PC-3 (cell line): ENCODE measurements around the gene ITSN1. TPM values are rescaled to one million over a fixed set of nuclear protein-coding genes. Genes with fewer than 3 reads are reported as not detected.

ENCODE experiments used
- ATAC-seq: fragments of 200-7000 bp; cut with Tn5 transposase; 2 replicates; pipeline ENCODE4 v1.9.1; 2020; ENCODE audit warnings: mild to moderate bottlenecking, moderate library complexity
- BruUV-seq: library from RNA; stranded (reverse); fragments of 400-500 nt; replicated peaks from 2 replicates; lab custom pipeline; 2021; lab: Mats Ljungman, UMichigan
- CTCF ChIA-PET: fragments of 300-600 bp; sonication (Branson Sonifier 250); formaldehyde crosslinking; loops from one replicate; lab custom pipeline; 2022; ENCODE audit warnings: antibody characterized with exemption; lab: Charles Lee
- POLR2A ChIA-PET: fragments of 300-600 bp; sonication (Branson Sonifier 250); formaldehyde crosslinking; loops from one replicate; lab custom pipeline; 2022; ENCODE audit warnings: antibody characterized with exemption; ENCODE audit not compliant: unreplicated experiment; lab: Charles Lee
- DNase-seq: peaks from one replicate; pipeline ENCODE4 v3.0.0-alpha.2; 2015
- H2AFZ ChIP-seq: fragments of 300-600 bp; sonication (generic); 2 replicates; pipeline ENCODE4 v1.6.0; 2016; ENCODE audit warnings: antibody characterized with exemption, low read length
- H3F3A ChIP-seq: fragments of 300-600 bp; sonication (generic); one replicate; pipeline ENCODE4 v1.6.0; 2017; ENCODE audit warnings: antibody characterized with exemption, low read length, control low read depth, mild to moderate bottlenecking; ENCODE audit not compliant: unreplicated experiment
- H3K27ac ChIP-seq: fragments of 300-600 bp; sonication (generic); 2 replicates; pipeline ENCODE4 v1.5.1; 2016; ENCODE audit warnings: mild to moderate bottlenecking, low read length
- H3K27me3 ChIP-seq: fragments of 300-600 bp; sonication (generic); 2 replicates; pipeline ENCODE4 v1.6.1; 2016; ENCODE audit warnings: low read length, mixed read lengths
- H3K36me3 ChIP-seq: fragments of 300-600 bp; sonication (generic); 2 replicates; pipeline ENCODE4 v1.6.1; 2016; ENCODE audit warnings: low read depth, mixed run types, low read length, mixed read lengths
- H3K4me1 ChIP-seq: fragments of 300-600 bp; sonication (generic); 2 replicates; pipeline ENCODE4 v1.5.1; 2016; ENCODE audit warnings: low read length; ENCODE audit not compliant: insufficient read depth
- H3K4me2 ChIP-seq: fragments of 300-600 bp; sonication (generic); 2 replicates; pipeline ENCODE4 v1.6.0; 2016; ENCODE audit warnings: low read length
- H3K4me3 ChIP-seq: fragments of 300-600 bp; sonication (generic); 2 replicates; pipeline ENCODE4 v1.5.1; 2016; ENCODE audit warnings: mild to moderate bottlenecking, low read length, mixed read lengths
- H3K79me2 ChIP-seq: fragments of 300-600 bp; sonication (generic); 2 replicates; pipeline ENCODE4 v1.6.1; 2017; ENCODE audit warnings: low read length, mixed read lengths
- H3K9ac ChIP-seq: fragments of 300-600 bp; sonication (generic); 2 replicates; pipeline ENCODE4 v1.6.0; 2016; ENCODE audit warnings: mild to moderate bottlenecking, low read length
- H3K9me2 ChIP-seq: fragments of 300-600 bp; sonication (generic); replicated peaks from 2 replicates; pipeline ENCODE4 v1.6.1; 2016; ENCODE audit warnings: mixed run types, low read length, mixed read lengths
- H3K9me3 ChIP-seq: fragments of 300-600 bp; sonication (generic); 2 replicates; pipeline ENCODE4 v1.6.1; 2016; ENCODE audit warnings: low read length, mixed read lengths
- H4K20me1 ChIP-seq: fragments of 300-600 bp; sonication (generic); 2 replicates; pipeline ENCODE4 v1.6.1; 2016; ENCODE audit warnings: low read length, mixed read lengths
- EZH2 ChIP-seq: fragments of 300-600 bp; sonication (generic); IDR thresholded peaks from one replicate; pipeline ENCODE4 v1.6.1; 2017; ENCODE audit warnings: antibody characterized with exemption, mild to moderate bottlenecking, low read length; ENCODE audit not compliant: unreplicated experiment
- EZH2phosphoT487 ChIP-seq: fragments of 300-600 bp; sonication (generic); IDR thresholded peaks from 2 replicates; pipeline ENCODE4 v1.6.1; 2018; ENCODE audit warnings: mild to moderate bottlenecking, antibody characterized with exemption, low read length, borderline replicate concordance
- intact Hi-C: fragments of 100-400 bp; cut with micrococcal nuclease; formaldehyde crosslinking; loops from 2 replicates; pipeline ENCODE4 v1.9.0; 2023
- total RNA-seq: library from RNA; depleted of rRNA; stranded (reverse); fragments of >200 nt; gene quantifications from 2 replicates; pipeline ENCODE4 v1.2.3, GENCODE V29; 2014
- TF ChIP-seq, protein P1 (sequence below): fragments of 300-600 bp; sonication (generic); conservative IDR thresholded peaks from 2 replicates; pipeline ENCODE4 v1.5.1; 2017; ENCODE audit warnings: antibody characterized with exemption, low read depth, mild to moderate bottlenecking, low read length

ITSN1 gene
- total RNA-seq, 1 experiment from 2014 or later = 45.6 TPM

DNA sequence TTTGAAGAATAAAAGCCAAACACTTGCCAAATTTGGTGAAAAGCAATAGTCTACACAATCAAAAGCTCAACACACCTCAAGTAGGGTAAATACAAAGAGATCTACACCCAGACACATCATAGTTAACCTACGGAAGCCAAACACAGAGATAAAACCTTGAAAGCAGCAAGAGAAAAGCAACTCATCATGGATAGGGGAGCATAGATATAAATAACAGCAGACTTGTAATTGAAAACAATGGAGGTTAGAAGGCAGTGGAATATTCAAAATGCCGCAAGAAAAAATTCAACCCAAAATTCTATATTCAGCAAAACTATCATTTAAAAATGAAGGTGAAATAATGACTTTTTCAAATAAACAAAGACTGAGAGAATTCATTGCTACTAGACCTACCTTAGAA lies 105.1 kb downstream of the ITSN1 start:
- intact Hi-C loops = no loop called here
- DNase-seq = no peak
- Histone ChIP-seq H3K9me2 (no peaks in the 10 kb centered on the region), H4K20me1 (no peaks in the 10 kb centered on the region), H3F3A (no peaks in the 10 kb centered on the region), H3K27ac (no peak overlapping the region), H3K4me1 (no peaks in the 10 kb centered on the region), H3K36me3 (peaks cover 2% of the 10 kb centered on the region; the same call in 1 of the 2 replicates), H3K79me2 (no peaks in the 10 kb centered on the region), H2AFZ (no peak overlapping the region), H3K4me2 (no peak overlapping the region), H3K27me3 (no peaks in the 10 kb centered on the region), H3K4me3 (no peak overlapping the region), H3K9me3 (peaks cover 8% of the 10 kb centered on the region; the same call in 1 of the 2 replicates), H3K9ac (no peak overlapping the region)
- no TSS peak for BruUV-seq
- no peak for ATAC-seq
- ChIA-PET POLR2A (interaction anchor here (0.8 kb wide), 1 partner anchor 12 kb away, joined by 3 read pairs; no protein-coding TSS in a partner anchor), CTCF (no interaction called here)
- no peak for TF ChIP-seq EZH2phosphoT487

DNA sequence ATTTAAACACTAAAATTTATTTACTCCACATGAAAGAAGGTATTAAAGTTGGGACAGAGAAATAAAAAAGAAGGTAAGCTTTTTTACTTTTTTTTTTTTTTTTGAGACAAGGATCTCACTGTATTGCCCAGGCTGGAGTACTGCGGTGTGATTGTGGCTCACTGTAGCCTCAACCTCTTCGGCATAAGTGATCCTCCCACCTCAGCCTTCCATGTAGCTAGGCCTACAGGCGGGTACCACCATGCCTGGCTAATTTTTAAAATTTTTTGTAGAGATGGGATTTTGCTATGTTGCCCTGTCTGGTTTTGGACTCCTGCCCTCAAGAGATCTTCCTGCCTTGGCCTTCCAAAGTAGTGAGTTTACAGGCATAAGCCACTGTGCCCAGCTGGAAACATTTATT lies 106.6 kb downstream of the ITSN1 start:
- ChIA-PET CTCF (no interaction called here), POLR2A (no interaction called here)
- H4K20me1 ChIP-seq = no peaks in the 10 kb centered on the region
- no peak overlapping the region for H3K27ac ChIP-seq
- no peaks in the 10 kb centered on the region for H3K4me1 ChIP-seq
- H3F3A ChIP-seq = no peaks in the 10 kb centered on the region
- no peak overlapping the region for H3K4me2 ChIP-seq
- intact Hi-C loops = no loop called here
- no peaks in the 10 kb centered on the region for H3K79me2 ChIP-seq
- no peak for TF ChIP-seq EZH2
- TF ChIP-seq, protein P1, sequence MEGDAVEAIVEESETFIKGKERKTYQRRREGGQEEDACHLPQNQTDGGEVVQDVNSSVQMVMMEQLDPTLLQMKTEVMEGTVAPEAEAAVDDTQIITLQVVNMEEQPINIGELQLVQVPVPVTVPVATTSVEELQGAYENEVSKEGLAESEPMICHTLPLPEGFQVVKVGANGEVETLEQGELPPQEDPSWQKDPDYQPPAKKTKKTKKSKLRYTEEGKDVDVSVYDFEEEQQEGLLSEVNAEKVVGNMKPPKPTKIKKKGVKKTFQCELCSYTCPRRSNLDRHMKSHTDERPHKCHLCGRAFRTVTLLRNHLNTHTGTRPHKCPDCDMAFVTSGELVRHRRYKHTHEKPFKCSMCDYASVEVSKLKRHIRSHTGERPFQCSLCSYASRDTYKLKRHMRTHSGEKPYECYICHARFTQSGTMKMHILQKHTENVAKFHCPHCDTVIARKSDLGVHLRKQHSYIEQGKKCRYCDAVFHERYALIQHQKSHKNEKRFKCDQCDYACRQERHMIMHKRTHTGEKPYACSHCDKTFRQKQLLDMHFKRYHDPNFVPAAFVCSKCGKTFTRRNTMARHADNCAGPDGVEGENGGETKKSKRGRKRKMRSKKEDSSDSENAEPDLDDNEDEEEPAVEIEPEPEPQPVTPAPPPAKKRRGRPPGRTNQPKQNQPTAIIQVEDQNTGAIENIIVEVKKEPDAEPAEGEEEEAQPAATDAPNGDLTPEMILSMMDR = no peak
- no peak for TF ChIP-seq EZH2phosphoT487
- no peaks in the 10 kb centered on the region for H3K9me2 ChIP-seq
- BruUV-seq = no TSS peak
- no peak overlapping the region for H3K9ac ChIP-seq
- no peak for DNase-seq
- no peak overlapping the region for H2AFZ ChIP-seq
- no peak for ATAC-seq
- peaks cover 8% of the 10 kb centered on the region; the same call in 1 of the 2 replicates for H3K9me3 ChIP-seq
- no peaks in the 10 kb centered on the region for H3K27me3 ChIP-seq
- H3K4me3 ChIP-seq = no peak overlapping the region
- peaks cover 2% of the 10 kb centered on the region; the same call in 1 of the 2 replicates for H3K36me3 ChIP-seq

DNA sequence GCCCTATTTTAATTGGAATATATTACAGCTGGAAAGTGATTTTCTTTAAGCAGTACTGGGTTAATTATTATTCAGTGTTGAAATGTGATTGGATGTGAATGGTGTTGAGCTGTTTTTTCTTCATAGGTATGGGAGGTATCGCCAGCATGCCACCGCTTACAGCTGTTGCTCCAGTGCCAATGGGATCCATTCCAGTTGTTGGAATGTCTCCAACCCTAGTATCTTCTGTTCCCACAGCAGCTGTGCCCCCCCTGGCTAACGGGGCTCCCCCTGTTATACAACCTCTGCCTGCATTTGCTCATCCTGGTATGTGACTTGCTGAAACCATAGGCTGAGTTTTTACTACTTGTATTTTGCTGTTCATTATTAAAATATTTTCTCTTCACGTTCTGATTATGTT lies 107.7 kb downstream of the ITSN1 start:
- Histone ChIP-seq H3F3A (no peaks in the 10 kb centered on the region), H3K9me3 (peaks cover 8% of the 10 kb centered on the region; the same call in 1 of the 2 replicates), H3K4me1 (peaks cover under 1% of the 10 kb centered on the region; the same call in 1 of the 2 replicates), H3K9me2 (no peaks in the 10 kb centered on the region), H3K27me3 (no peaks in the 10 kb centered on the region), H3K9ac (no peak overlapping the region), H3K4me3 (no peak overlapping the region), H3K4me2 (no peak overlapping the region), H2AFZ (no peak overlapping the region), H3K27ac (no peak overlapping the region), H4K20me1 (no peaks in the 10 kb centered on the region), H3K79me2 (no peaks in the 10 kb centered on the region), H3K36me3 (no peaks in the 10 kb centered on the region; the same call in 1 of the 2 replicates)
- intact Hi-C loops = no loop called here
- ATAC-seq (no peak), DNase-seq (no peak)
- TF ChIP-seq EZH2phosphoT487 = no peak
- TF ChIP-seq, protein P1 = no peak
- CTCF ChIA-PET = interaction anchor here (0.6 kb wide), 1 partner anchor 145 kb away, joined by 5 read pairs; no protein-coding TSS in a partner anchor
- POLR2A ChIA-PET = no interaction called here
- BruUV-seq = no TSS peak
